Measurements from ENCODE around the gene ADCY7.

GRCh38 chr16:50278251-50278650, 11.9 kb downstream of the ADCY7 start:
- no peak for TF ChIP-seq POLR2A (IDR thresholded peaks at IDR 0.05)
- no peak for TF ChIP-seq CTCF (IDR thresholded peaks at IDR 0.05)
- TF ChIP-seq EP300 (IDR thresholded peaks at IDR 0.05) = no peak
